GM20000 (cell line): ENCODE results near the gene TTR.

ENCODE experiments used
- DNase-seq: peaks from one replicate; pipeline ENCODE4 v3.0.0; 2012; ENCODE audit warnings: low spot score
- CTCF ChIP-seq: IDR thresholded peaks from 2 replicates; pipeline ENCODE4 v1.5.1; 2012; ENCODE audit warnings: mild to moderate bottlenecking, control low read depth; ENCODE audit errors: extremely low read depth, missing control alignments

TTR gene

GRCh38 chr18:31590570-31590969, 1.1 kb upstream of the TTR start:
- no peak for DNase-seq
- TF ChIP-seq CTCF: no peak

- no peak for TF ChIP-seq CTCF
- DNase-seq: no peak
These were observed 564 bp upstream of the TTR start for GRCh38 chr18:31591113-31591512.

- no peak for TF ChIP-seq CTCF
- DNase-seq: no peak
These were observed 955 bp downstream of the TTR start for GRCh38 chr18:31592506-31593157.

GRCh38 chr18:31595121-31595771, 3.6 kb downstream of the TTR start:
- no peak for DNase-seq
- no peak for TF ChIP-seq CTCF

GRCh38 chr18:31596081-31596872, 4.6 kb downstream of the TTR start:
- no peak for DNase-seq
- no peak for TF ChIP-seq CTCF

- DNase-seq: no peak
- TF ChIP-seq CTCF: no peak
These were observed 6.5 kb downstream of the TTR start for GRCh38 chr18:31598021-31598805.
